GM23338 (cell line): ENCODE measurements around the gene KLK2. TPM values are rescaled to one million over a fixed set of nuclear protein-coding genes. Genes with fewer than 3 reads are reported as not detected.

ENCODE experiments used
- ATAC-seq: fragments of 200-7000 bp; cut with Tn5 transposase; 3 replicates; pipeline ENCODE4 v1.9.1; 2020
- DNase-seq: peaks from one replicate; pipeline ENCODE4 v3.0.0-alpha.2; 2015; ENCODE audit warnings: low spot score
- H2AFZ ChIP-seq: fragments of 200-600 bp; sonication (generic); 2 replicates; pipeline ENCODE4 v1.8.0; 2016; ENCODE audit warnings: antibody characterized with exemption, mild to moderate bottlenecking, moderate library complexity
- H3F3A ChIP-seq: fragments of 200-600 bp; sonication (generic); replicated peaks from 2 replicates; pipeline ENCODE4 v1.8.0; 2017; ENCODE audit warnings: antibody characterized with exemption, mixed run types, low read depth
- H3K27ac ChIP-seq: fragments of 200-600 bp; sonication (generic); 2 replicates; pipeline ENCODE4 v1.6.1; 2016; ENCODE audit warnings: low read depth
- H3K27me3 ChIP-seq: fragments of 200-600 bp; sonication (generic); 2 replicates; pipeline ENCODE4 v1.8.0; 2016; ENCODE audit warnings: mild to moderate bottlenecking, mixed run types, moderate library complexity; ENCODE audit not compliant: insufficient read depth
- H3K36me3 ChIP-seq: fragments of 200-600 bp; sonication (generic); 2 replicates; pipeline ENCODE4 v1.8.0; 2016; ENCODE audit warnings: mild to moderate bottlenecking; ENCODE audit not compliant: insufficient read depth
- H3K4me1 ChIP-seq: fragments of 200-600 bp; sonication (generic); 2 replicates; pipeline ENCODE4 v1.8.0; 2016; ENCODE audit warnings: mild to moderate bottlenecking, moderate library complexity; ENCODE audit not compliant: insufficient read depth
- H3K4me2 ChIP-seq: fragments of 200-600 bp; sonication (generic); 2 replicates; pipeline ENCODE4 v1.7.1; 2017; ENCODE audit warnings: mixed run types
- H3K4me3 ChIP-seq: fragments of 200-600 bp; sonication (generic); 2 replicates; pipeline ENCODE4 v1.6.1; 2016; ENCODE audit warnings: mixed run types
- H3K79me2 ChIP-seq: fragments of 200-600 bp; sonication (generic); replicated peaks from 2 replicates; pipeline ENCODE4 v1.8.0; 2017; ENCODE audit warnings: mild to moderate bottlenecking; ENCODE audit not compliant: insufficient read depth
- H3K9me2 ChIP-seq: fragments of 200-600 bp; sonication (generic); 2 replicates; pipeline ENCODE4 v1.8.0; 2017; ENCODE audit not compliant: insufficient read depth
- H4K20me1 ChIP-seq: fragments of 200-600 bp; sonication (generic); replicated peaks from 2 replicates; pipeline ENCODE4 v1.8.0; 2017; ENCODE audit warnings: mild to moderate bottlenecking; ENCODE audit not compliant: insufficient read depth
- H3K27ac Mint-ChIP-seq: 2 replicates; pipeline ENCODE4 v1.8.0; 2020; ENCODE audit warnings: inconsistent platforms, mild to moderate bottlenecking, moderate library complexity, mixed read lengths
- H3K27me3 Mint-ChIP-seq: 3 replicates; pipeline ENCODE4 v1.8.0; 2022; ENCODE audit warnings: low read depth, mild to moderate bottlenecking, moderate library complexity, mixed read lengths, inconsistent platforms; ENCODE audit not compliant: insufficient read depth, poor library complexity
- H3K36me3 Mint-ChIP-seq: 3 replicates; pipeline ENCODE4 v1.8.0; 2021; ENCODE audit warnings: low read depth, mild to moderate bottlenecking, inconsistent platforms, moderate library complexity, mixed read lengths
- H3K4me1 Mint-ChIP-seq: 3 replicates; pipeline ENCODE4 v1.8.0; 2020; ENCODE audit warnings: mild to moderate bottlenecking, inconsistent platforms, mixed read lengths
- H3K4me3 Mint-ChIP-seq: 3 replicates; pipeline ENCODE4 v1.8.0; 2021; ENCODE audit warnings: moderate library complexity, mild to moderate bottlenecking, inconsistent platforms, mixed read lengths
- H3K9me3 Mint-ChIP-seq: 3 replicates; pipeline ENCODE4 v1.8.0; 2020; ENCODE audit warnings: moderate library complexity, mild to moderate bottlenecking, inconsistent platforms, mixed read lengths
- CTCF ChIP-seq, 2 experiments: fragments of 200-600 bp in 1 of 2; sonication (generic) in 1 of 2; conservative IDR thresholded peaks; 2 replicates each; pipeline versions ENCODE4 v1.5.1 to v1.6.1; 2016 to 2017; ENCODE audit warnings: antibody characterized with exemption in 2 of 2, low read depth in 2 of 2, mild to moderate bottlenecking in 2 of 2, moderate library complexity in 1 of 2
- ETS1 ChIP-seq: IDR thresholded peaks from 2 replicates; pipeline ENCODE4 v1.6.1; 2016; ENCODE audit warnings: antibody characterized with exemption
- EZH2 ChIP-seq: fragments of 200-600 bp; sonication (generic); IDR thresholded peaks from one replicate; pipeline ENCODE4 v1.8.0; 2017; ENCODE audit warnings: antibody characterized with exemption, mild to moderate bottlenecking, low read depth; ENCODE audit not compliant: unreplicated experiment
- EZH2phosphoT487 ChIP-seq: fragments of 200-600 bp; sonication (generic); IDR thresholded peaks from one replicate; pipeline ENCODE4 v1.8.1; 2018; ENCODE audit warnings: antibody characterized with exemption; ENCODE audit not compliant: unreplicated experiment
- JUNB ChIP-seq: IDR thresholded peaks from one replicate; pipeline ENCODE4 v1.6.1; 2016; ENCODE audit warnings: antibody characterized with exemption; ENCODE audit not compliant: unreplicated experiment
- NANOG ChIP-seq: IDR thresholded peaks from 2 replicates; pipeline ENCODE4 v1.6.1; 2016; ENCODE audit warnings: antibody characterized with exemption, borderline replicate concordance
- REST ChIP-seq: IDR thresholded peaks from one replicate; pipeline ENCODE4 v1.6.1; 2018; ENCODE audit warnings: antibody characterized with exemption; ENCODE audit not compliant: unreplicated experiment
- STAT1 ChIP-seq: IDR thresholded peaks from one replicate; pipeline ENCODE4 v1.6.1; 2016; ENCODE audit warnings: antibody characterized with exemption; ENCODE audit not compliant: unreplicated experiment
- ZNF114 ChIP-seq: fragments of 250-450 bp; sonication (Bioruptor Pico); IDR thresholded peaks from 2 replicates; pipeline ENCODE4 v1.5.0; 2020; ENCODE audit warnings: mild to moderate bottlenecking, moderate library complexity
- ZNF331 ChIP-seq: fragments of 250-450 bp; sonication (Bioruptor Pico); IDR thresholded peaks from 2 replicates; pipeline ENCODE4 v1.5.0; 2020; ENCODE audit warnings: low read depth, mild to moderate bottlenecking, moderate library complexity
- ZNF462 ChIP-seq: fragments of 250-450 bp; sonication (Bioruptor Pico); IDR thresholded peaks from 2 replicates; pipeline ENCODE4 v1.5.0; 2020; ENCODE audit warnings: mild to moderate bottlenecking, moderate library complexity
- polyA plus RNA-seq: library from polyadenylated mRNA; unstranded; fragments of >200 nt; fragmentation: Nextera tagmentation; extraction: Ambion mirVana; gene quantifications from 2 replicates; pipeline ENCODE4 v1.2.1, GENCODE V29; 2016
- total RNA-seq: library from RNA; depleted of rRNA; stranded (reverse); fragments of >200 nt; shearing (Covaris generic); gene quantifications from 2 replicates; pipeline ENCODE4 v1.2.3, GENCODE V29; 2014

The KLK2 gene
- total and polyA plus RNA-seq, 2 experiments from 2014 or later, result 0.18 to 0.69 TPM

GRCh38 chr19:50875795-50876422 is 2.7 kb downstream of the KLK2 start (continued):
- TF ChIP-seq REST (no peak), STAT1 (no peak), EZH2 (no peak), EZH2phosphoT487 (no peak)

- H3K4me2 ChIP-seq, result no peak overlapping the region
- Mint-ChIP-seq H3K4me3 (no peak overlapping the region), H3K36me3 (peaks cover 22% of the 10 kb centered on the region), H3K27me3 (peaks cover 4% of the 10 kb centered on the region), H3K27ac (no peak overlapping the region), H3K4me1 (no peaks in the 10 kb centered on the region), H3K9me3 (peaks cover 6% of the 10 kb centered on the region)
- peaks cover 9% of the 10 kb centered on the region; the same call in 1 of the 2 replicates for H3K4me1 ChIP-seq
- ATAC-seq (no peak), DNase-seq (no peak)
- no peaks in the 10 kb centered on the region for H3K9me2 ChIP-seq
- H3K36me3 ChIP-seq, result no peaks in the 10 kb centered on the region
- H3K27me3 ChIP-seq, result no peaks in the 10 kb centered on the region
- H3K27ac ChIP-seq, result no peak overlapping the region
- no peaks in the 10 kb centered on the region for H3K79me2 ChIP-seq
- H2AFZ ChIP-seq, result 0 out of 2 replicates have a peak overlapping the region, but pooled peaks have one; percentile 94
- no peaks in the 10 kb centered on the region for H3F3A ChIP-seq
- H3K4me3 ChIP-seq, result no peak overlapping the region
- H4K20me1 ChIP-seq, result no peaks in the 10 kb centered on the region
- no peak for TF ChIP-seq STAT1
- TF ChIP-seq JUNB, result no peak
- no peak for TF ChIP-seq EZH2phosphoT487
- TF ChIP-seq ZNF331 (CRISPR knock-in tag), result no peak
- no peak for TF ChIP-seq ETS1
- TF ChIP-seq NANOG, result no peak
- no peak for TF ChIP-seq ZNF114
- TF ChIP-seq ZNF462 (CRISPR knock-in tag), result no peak
- no peak for TF ChIP-seq CTCF (conservative IDR thresholded peaks at IDR 0.05; ENCODE audit: low read depth in 2 of 2)
Observed at GRCh38 chr19:50876456-50876855, 3.2 kb downstream of the KLK2 start.
